GM12874 (cell line): ENCODE results near the gene CDH4.

Experiments used
- CTCF ChIP-seq: IDR thresholded peaks from 2 replicates; pipeline ENCODE4 v1.5.1; 2011; ENCODE audit warnings: low read depth, mild to moderate bottlenecking, control low read depth, low read length, moderate library complexity; ENCODE audit not compliant: insufficient read depth

Gene CDH4

GRCh38 chr20:61292391-61292790, 40.3 kb downstream of the CDH4 start:
- TF ChIP-seq CTCF = no peak

GRCh38 chr20:61292821-61293612, 41.0 kb downstream of the CDH4 start:
- no peak for TF ChIP-seq CTCF

- TF ChIP-seq CTCF = no peak
Measured at GRCh38 chr20:61293951-61294350, 41.9 kb downstream of the CDH4 start.

DNA sequence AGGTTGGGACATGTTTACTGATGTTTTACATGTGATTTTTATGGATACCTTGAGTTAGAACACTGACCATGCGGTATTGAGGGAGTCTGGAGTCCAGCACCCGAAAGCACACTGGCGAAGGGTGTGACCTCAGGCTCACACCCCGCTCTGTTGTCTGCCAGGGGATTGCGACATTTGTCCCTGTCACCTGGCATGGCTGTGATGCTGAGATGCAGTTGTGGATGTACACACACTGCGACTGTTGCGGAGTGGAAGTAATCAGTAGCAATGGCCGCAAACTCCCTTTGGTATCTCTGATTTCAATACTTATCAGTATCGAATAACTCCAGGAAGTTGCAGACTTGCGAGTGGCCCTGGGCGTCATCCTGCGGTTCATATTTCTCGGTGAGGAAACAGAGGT, 43.2 kb downstream of the CDH4 start:
- TF ChIP-seq CTCF = no peak

GRCh38 chr20:61295682-61296628, 43.9 kb downstream of the CDH4 start:
- TF ChIP-seq CTCF = no peak

DNA sequence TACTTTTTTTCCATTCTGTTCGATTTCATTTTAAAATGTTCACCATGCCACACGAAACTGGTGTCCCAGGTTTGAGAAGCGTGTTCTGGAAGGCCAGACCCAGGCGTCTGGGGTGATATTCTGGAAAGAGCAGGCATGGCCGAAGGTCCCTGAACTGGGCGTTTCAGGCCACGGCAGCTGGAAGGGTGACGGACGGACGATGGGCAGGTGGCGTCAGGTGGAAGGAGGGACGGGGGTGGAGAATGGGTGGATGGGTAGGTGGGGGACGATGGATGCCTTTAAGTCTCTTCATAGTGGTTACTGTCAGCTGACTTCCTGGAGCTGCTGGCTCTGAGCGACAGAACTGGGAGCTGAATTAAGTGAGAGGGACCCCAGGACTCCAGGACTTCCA, 44.6 kb downstream of the CDH4 start:
- TF ChIP-seq CTCF = no peak

GRCh38 chr20:61297491-61297890, 45.4 kb downstream of the CDH4 start:
- no peak for TF ChIP-seq CTCF
